Hair follicle dermal papilla cell (primary cell): ENCODE results near the gene DLG2. TPM values are rescaled to one million over a fixed set of nuclear protein-coding genes. Genes with fewer than 3 reads are reported as not detected.

Experiments used
- small RNA-seq: library from RNA; depleted of rRNA; stranded (forward); fragments of <200 nt; gene quantifications from one replicate; pipeline ENCODE3, GENCODE V24; 2012
- total RNA-seq: library from RNA; depleted of rRNA; stranded (reverse); fragments of >200 nt; gene quantifications from 2 replicates; pipeline ENCODE4 v1.2.3, GENCODE V29; 2012

DLG2 gene
- 2.8 and 4.1 TPM in 2 replicates for total RNA-seq

GRCh38 chr11:85627332-85627997 is at the start of gene DLG2:
DLG2 (minus strand) TSS chr11:85627344.

GRCh38 chr11:85664615-85665481 is 37.7 kb upstream of the DLG2 start, which contains the start of gene CREBZF:
CREBZF (minus strand) TSS chr11:85665129; CDS start chr11:85664875, 254 bp downstream.

DNA sequence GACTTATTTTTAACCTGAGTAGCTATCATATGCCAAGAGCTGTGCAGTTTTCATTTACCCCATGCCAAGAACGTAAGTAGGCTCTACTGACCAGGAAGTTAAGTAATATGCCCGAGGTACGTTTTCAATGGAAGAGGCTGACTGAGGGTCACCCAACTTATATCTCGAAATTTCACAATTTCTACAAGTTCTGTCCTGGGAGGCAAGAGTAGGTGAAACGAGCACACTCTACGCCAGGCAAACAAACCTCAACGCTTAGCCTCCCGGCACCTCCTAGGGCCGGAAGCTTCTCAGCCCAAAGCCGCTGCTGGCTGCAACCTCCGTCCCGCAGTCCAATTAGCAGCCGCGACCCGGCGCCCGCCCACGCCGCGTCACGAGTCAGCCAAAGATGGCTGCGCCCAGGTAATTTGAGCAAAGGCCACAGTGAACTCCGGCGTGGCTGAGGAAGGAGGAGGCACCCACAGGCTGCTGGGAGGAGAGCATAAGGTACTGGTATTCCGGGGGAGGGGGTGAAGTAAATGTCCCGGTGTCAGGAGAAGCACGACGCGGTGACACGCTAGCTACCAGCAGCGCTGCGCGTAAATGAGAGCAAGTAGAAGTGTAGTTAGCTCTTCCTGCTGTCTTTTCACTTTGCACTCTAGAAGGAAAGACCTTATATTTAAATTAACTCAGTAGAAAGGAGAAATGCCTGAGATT is 20.6 kb upstream of the DLG2 start, which contains the start of gene TMEM126A:
TMEM126A (plus strand) TSS at position 364 of the 696 bp plus-strand sequence. CDS start 2,289 bp downstream, outside the sequence.

GRCh38 chr11:85627998-85628770 is 1.0 kb upstream of the DLG2 start, which contains the start of gene TMEM126B:
TMEM126B (plus strand) TSS chr11:85628593; CDS start chr11:85628608, 15 bp downstream.

Small RNAs within 50 kb of the gene (small RNA-seq; reads per million reads assigned to genes)
- gene RF02112 (not detected), gene RF02113 (not detected), gene RNU6-1292P (not detected)

Other genes with a start within 250 kb of the DLG2 start
- 44.5 and 51.6 TPM in 2 replicates for gene TMEM126B, start 1.2 kb upstream of the DLG2 start, total RNA-seq
- 15.6 and 29.4 TPM in 2 replicates for gene TMEM126A, start 20.6 kb upstream of the DLG2 start, total RNA-seq
- gene CREBZF, start 37.8 kb upstream of the DLG2 start, total RNA-seq: 44.1 and 53.7 TPM in 2 replicates
- 2.6 and 3.9 TPM in 2 replicates for gene CCDC89, start 58.9 kb upstream of the DLG2 start, total RNA-seq
- 77.7 and 106 TPM in 2 replicates for gene SYTL2, start 183.8 kb upstream of the DLG2 start, total RNA-seq
- gene CCDC83, start 228.0 kb upstream of the DLG2 start, total RNA-seq: not detected in 2 replicates